Calu3 (cell line): ENCODE measurements around the gene GNLY. TPM values are rescaled to one million over a fixed set of nuclear protein-coding genes. Genes with fewer than 3 reads are reported as not detected.

Experiments used
- BruUV-seq: library from RNA; stranded (reverse); fragments of 400-500 nt; replicated peaks from 2 replicates; lab custom pipeline; 2021; lab: Mats Ljungman, UMichigan
- CTCF ChIA-PET: fragments of 300-600 bp; sonication (Branson Sonifier 250); formaldehyde crosslinking; loops from one replicate; lab custom pipeline; 2022; ENCODE audit warnings: antibody characterized with exemption; lab: Charles Lee
- DNase-seq: peaks from one replicate; pipeline ENCODE4 v3.0.0; 2022
- H3K27ac Mint-ChIP-seq: one replicate; pipeline ENCODE4 v1.8.0; 2022; ENCODE audit warnings: mixed read lengths; ENCODE audit not compliant: unreplicated experiment
- H3K27me3 Mint-ChIP-seq: one replicate; pipeline ENCODE4 v1.8.0; 2022; ENCODE audit warnings: mixed read lengths; ENCODE audit not compliant: unreplicated experiment
- H3K36me3 Mint-ChIP-seq: one replicate; pipeline ENCODE4 v1.8.0; 2022; ENCODE audit warnings: mild to moderate bottlenecking, moderate library complexity, mixed read lengths; ENCODE audit not compliant: insufficient read depth, unreplicated experiment
- H3K4me1 Mint-ChIP-seq: one replicate; pipeline ENCODE4 v1.8.0; 2022; ENCODE audit warnings: mild to moderate bottlenecking, low read depth, mixed read lengths; ENCODE audit not compliant: unreplicated experiment
- H3K4me3 Mint-ChIP-seq: one replicate; pipeline ENCODE4 v1.8.0; 2022; ENCODE audit warnings: mild to moderate bottlenecking, low read depth, moderate library complexity, mixed read lengths; ENCODE audit not compliant: unreplicated experiment
- H3K9me3 Mint-ChIP-seq: one replicate; pipeline ENCODE4 v1.8.0; 2022; ENCODE audit warnings: low read depth, mixed read lengths; ENCODE audit not compliant: unreplicated experiment
- CTCF ChIP-seq: fragments of 200-600 bp; IDR thresholded peaks from one replicate; pipeline ENCODE4 v1.8.0; 2022; ENCODE audit warnings: antibody characterized with exemption; ENCODE audit not compliant: unreplicated experiment
- intact Hi-C: fragments of 100-400 bp; cut with micrococcal nuclease; formaldehyde crosslinking; loops from one replicate; pipeline ENCODE4 v1.10.0; 2022; ENCODE audit not compliant: unreplicated experiment
- total RNA-seq: library from RNA; stranded (reverse); gene quantifications from 2 replicates; pipeline ENCODE4 v1.2.3, GENCODE V29; 2022

GNLY gene
- total RNA-seq, 1 experiment from 2014 or later, result not detected

- CTCF ChIA-PET, result no interaction called here
- Mint-ChIP-seq H3K4me3 (no peak overlapping the region), H3K27ac (no peak overlapping the region), H3K4me1 (peaks cover 8% of the 10 kb centered on the region), H3K27me3 (peaks cover 45% of the 10 kb centered on the region), H3K36me3 (no peaks in the 10 kb centered on the region), H3K9me3 (no peaks in the 10 kb centered on the region)
- DNase-seq, result no peak
- intact Hi-C loops, result no loop called here
- no peak for TF ChIP-seq CTCF
- BruUV-seq, result no TSS peak
Observed at GRCh38 chr2:85675427-85675826, 18.7 kb upstream of the GNLY start.

GRCh38 chr2:85675866-85676548, 18.2 kb upstream of the GNLY start:
- Mint-ChIP-seq H3K36me3 (no peaks in the 10 kb centered on the region), H3K4me1 (peaks cover 14% of the 10 kb centered on the region), H3K27ac (no peak overlapping the region), H3K4me3 (no peak overlapping the region), H3K27me3 (peaks cover 39% of the 10 kb centered on the region), H3K9me3 (no peaks in the 10 kb centered on the region)
- TF ChIP-seq CTCF, result no peak
- CTCF ChIA-PET, result no interaction called here
- DNase-seq, result no peak
- intact Hi-C loops, result no loop called here
- no TSS peak for BruUV-seq

GRCh38 chr2:85678377-85678776, 15.8 kb upstream of the GNLY start:
- Mint-ChIP-seq H3K36me3 (no peaks in the 10 kb centered on the region), H3K4me3 (no peak overlapping the region), H3K27ac (no peak overlapping the region), H3K9me3 (no peaks in the 10 kb centered on the region), H3K4me1 (peaks cover 14% of the 10 kb centered on the region), H3K27me3 (peaks cover 22% of the 10 kb centered on the region)
- no peak for TF ChIP-seq CTCF
- CTCF ChIA-PET, result interaction anchor here (0.9 to 1.4 kb wide), 3 partner anchors 13 to 41 kb away, joined by 3 to 9 read pairs (median 4); no protein-coding TSS in a partner anchor
- BruUV-seq, result no TSS peak
- no peak for DNase-seq
- intact Hi-C loops, result no loop called here

GRCh38 chr2:85678794-85679672, 15.1 kb upstream of the GNLY start:
- Mint-ChIP-seq H3K4me3 (no peak overlapping the region), H3K36me3 (no peaks in the 10 kb centered on the region), H3K27me3 (peaks cover 15% of the 10 kb centered on the region), H3K4me1 (peaks cover 14% of the 10 kb centered on the region), H3K27ac (no peak overlapping the region), H3K9me3 (no peaks in the 10 kb centered on the region)
- peak; percentile 93 for DNase-seq
- peak; percentile 92 for TF ChIP-seq CTCF
- CTCF ChIA-PET, result interaction anchor here (0.7 to 1.4 kb wide), 5 partner anchors 12 to 50 kb away, joined by 3 to 13 read pairs (median 5); no protein-coding TSS in a partner anchor
- intact Hi-C loops, result loop anchor here (1.0 kb wide), 1 partner anchor 28 kb away; no protein-coding TSS in a partner anchor
- no TSS peak for BruUV-seq
